Measurements from ENCODE around the gene FAM174A. TPM values are rescaled to one million over a fixed set of nuclear protein-coding genes. Genes with fewer than 3 reads are reported as not detected.

Gene FAM174A
- polyA plus RNA-seq, 1 of the 3 experiments (the other 2 are of a cell fraction), result 22.4 TPM

DNA sequence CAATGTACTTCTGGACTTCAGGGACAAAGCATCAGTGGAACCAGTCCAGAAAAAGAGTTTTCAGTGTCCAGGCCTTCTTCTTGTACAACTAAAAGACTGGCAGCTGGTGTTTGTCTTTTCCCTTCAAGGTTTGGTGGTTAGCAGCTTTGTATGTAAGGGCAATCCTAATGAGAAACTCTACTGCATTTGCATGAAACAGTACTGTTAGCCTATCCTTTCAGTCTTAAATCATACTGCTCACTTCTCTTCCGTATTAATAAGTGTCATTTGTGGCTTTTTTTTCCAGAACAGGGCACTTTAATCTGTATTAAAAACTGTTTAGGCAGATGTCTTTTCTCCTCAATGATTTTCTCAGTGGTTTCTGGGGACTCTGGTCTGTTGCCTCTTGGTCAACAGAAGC, 48.9 kb downstream of the FAM174A start:
- WGBS (ENCODE audit: low lambda C conversion rate), result 73% methylated on average over 1 of the region's 1 CpG
- CTCF ChIA-PET, result no interaction called here
- Histone ChIP-seq H3K9ac (no peak overlapping the region), H3K36me3 (replicated peaks in 1 of 2; ENCODE audit: control insufficient read depth in 1 of 2, insufficient read depth in 2 of 2, low read length in 1 of 2) (peaks cover 0 to 5% of the 10 kb centered on the region in 2 experiments), H3K4me1 (ENCODE audit: control insufficient read depth in 1 of 2, insufficient read depth in 2 of 2, low read depth in 1 of 2, low read length in 1 of 2) (no peaks in the 10 kb centered on the region; a peak in 1 of 4 replicates), H3K27ac (ENCODE audit: low read depth in 2 of 2, low read length in 1 of 2) (no peak overlapping the region), H3K9me3 (no peaks in the 10 kb centered on the region), H3K9me2 (no peaks in the 10 kb centered on the region), H3K4me3 (ENCODE audit: low read depth in 2 of 2, low read length in 1 of 2) (no peak overlapping the region), H3K79me2 (ENCODE audit: insufficient read depth) (no peaks in the 10 kb centered on the region), H3F3A (replicated peaks; ENCODE audit: insufficient read depth) (no peaks in the 10 kb centered on the region), H3K27me3 (ENCODE audit: insufficient read depth) (no peaks in the 10 kb centered on the region), H3K4me2 (no peak overlapping the region), H4K20me1 (ENCODE audit: insufficient read depth) (no peaks in the 10 kb centered on the region), H2AFZ (ENCODE audit: low read depth) (no peak overlapping the region)
- DNase-seq, result no peak
- TF ChIP-seq, protein P1, sequence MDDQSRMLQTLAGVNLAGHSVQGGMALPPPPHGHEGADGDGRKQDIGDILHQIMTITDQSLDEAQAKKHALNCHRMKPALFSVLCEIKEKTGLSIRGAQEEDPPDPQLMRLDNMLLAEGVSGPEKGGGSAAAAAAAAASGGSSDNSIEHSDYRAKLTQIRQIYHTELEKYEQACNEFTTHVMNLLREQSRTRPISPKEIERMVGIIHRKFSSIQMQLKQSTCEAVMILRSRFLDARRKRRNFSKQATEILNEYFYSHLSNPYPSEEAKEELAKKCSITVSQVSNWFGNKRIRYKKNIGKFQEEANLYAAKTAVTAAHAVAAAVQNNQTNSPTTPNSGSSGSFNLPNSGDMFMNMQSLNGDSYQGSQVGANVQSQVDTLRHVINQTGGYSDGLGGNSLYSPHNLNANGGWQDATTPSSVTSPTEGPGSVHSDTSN (IDR thresholded peaks at IDR 0.05), result no peak
- TF ChIP-seq POLR2AphosphoS5 (IDR thresholded peaks at IDR 0.05; ENCODE audit: low read depth, low read length), result no peak
- no peak for TF ChIP-seq TAF1 (IDR thresholded peaks at IDR 0.05; ENCODE audit: borderline replicate concordance, low read depth, low read length)
- no peak for TF ChIP-seq RFX5 (IDR thresholded peaks at IDR 0.05; ENCODE audit: low read length)
- no peak for TF ChIP-seq YY1 (IDR thresholded peaks at IDR 0.05; ENCODE audit: low read depth)
- TF ChIP-seq MEF2A (IDR thresholded peaks at IDR 0.05; ENCODE audit: borderline replicate concordance, low read depth), result no peak
- TF ChIP-seq CHD2 (IDR thresholded peaks at IDR 0.05; ENCODE audit: low read length, partially characterized antibody), result no peak
- TF ChIP-seq TCF12 (IDR thresholded peaks at IDR 0.05), result no peak
- POLR2A ChIA-PET, result no interaction called here

DNA sequence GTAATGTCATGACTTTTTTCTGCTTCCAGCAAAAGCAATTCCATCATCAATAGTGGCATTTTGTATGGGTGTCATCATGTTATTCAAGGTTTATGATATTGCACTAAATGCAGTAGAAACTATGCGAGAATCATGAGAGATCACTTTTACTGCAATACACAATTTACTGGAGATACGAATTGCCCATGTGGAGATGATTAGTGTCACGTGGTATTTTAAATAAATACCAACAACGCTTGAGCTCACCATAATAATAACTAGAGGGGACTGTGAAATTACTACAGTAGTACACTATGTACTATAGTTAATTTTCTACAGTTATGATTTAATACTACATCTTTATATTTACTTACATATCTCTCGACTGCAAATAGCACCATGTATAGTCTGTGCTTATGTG, 49.7 kb downstream of the FAM174A start:
- no peaks in the 10 kb centered on the region for H4K20me1 ChIP-seq (ENCODE audit: insufficient read depth)
- H3K9me3 ChIP-seq, result no peaks in the 10 kb centered on the region
- DNase-seq, result peak; percentile 1
- H3F3A ChIP-seq (replicated peaks; ENCODE audit: insufficient read depth), result no peaks in the 10 kb centered on the region
- H3K27me3 ChIP-seq (ENCODE audit: insufficient read depth), result no peaks in the 10 kb centered on the region
- H3K4me3 ChIP-seq (ENCODE audit: low read depth in 2 of 2, low read length in 1 of 2), result no peak overlapping the region
- POLR2A ChIA-PET, result no interaction called here
- no peak for TF ChIP-seq ELF1 (IDR thresholded peaks at IDR 0.05)
- no peak for TF ChIP-seq RFX5 (IDR thresholded peaks at IDR 0.05; ENCODE audit: low read length)
- TF ChIP-seq TEAD4 (IDR thresholded peaks at IDR 0.05; ENCODE audit: borderline replicate concordance, insufficient read depth), result no peak
- TF ChIP-seq EP300 (IDR thresholded peaks at IDR 0.05; ENCODE audit: borderline replicate concordance in 1 of 2, low read depth in 1 of 2, low read length in 1 of 2), result no peak
- no peak for TF ChIP-seq NRF1 (IDR thresholded peaks at IDR 0.05; ENCODE audit: low read depth, low read length)
- TF ChIP-seq, protein P2, sequence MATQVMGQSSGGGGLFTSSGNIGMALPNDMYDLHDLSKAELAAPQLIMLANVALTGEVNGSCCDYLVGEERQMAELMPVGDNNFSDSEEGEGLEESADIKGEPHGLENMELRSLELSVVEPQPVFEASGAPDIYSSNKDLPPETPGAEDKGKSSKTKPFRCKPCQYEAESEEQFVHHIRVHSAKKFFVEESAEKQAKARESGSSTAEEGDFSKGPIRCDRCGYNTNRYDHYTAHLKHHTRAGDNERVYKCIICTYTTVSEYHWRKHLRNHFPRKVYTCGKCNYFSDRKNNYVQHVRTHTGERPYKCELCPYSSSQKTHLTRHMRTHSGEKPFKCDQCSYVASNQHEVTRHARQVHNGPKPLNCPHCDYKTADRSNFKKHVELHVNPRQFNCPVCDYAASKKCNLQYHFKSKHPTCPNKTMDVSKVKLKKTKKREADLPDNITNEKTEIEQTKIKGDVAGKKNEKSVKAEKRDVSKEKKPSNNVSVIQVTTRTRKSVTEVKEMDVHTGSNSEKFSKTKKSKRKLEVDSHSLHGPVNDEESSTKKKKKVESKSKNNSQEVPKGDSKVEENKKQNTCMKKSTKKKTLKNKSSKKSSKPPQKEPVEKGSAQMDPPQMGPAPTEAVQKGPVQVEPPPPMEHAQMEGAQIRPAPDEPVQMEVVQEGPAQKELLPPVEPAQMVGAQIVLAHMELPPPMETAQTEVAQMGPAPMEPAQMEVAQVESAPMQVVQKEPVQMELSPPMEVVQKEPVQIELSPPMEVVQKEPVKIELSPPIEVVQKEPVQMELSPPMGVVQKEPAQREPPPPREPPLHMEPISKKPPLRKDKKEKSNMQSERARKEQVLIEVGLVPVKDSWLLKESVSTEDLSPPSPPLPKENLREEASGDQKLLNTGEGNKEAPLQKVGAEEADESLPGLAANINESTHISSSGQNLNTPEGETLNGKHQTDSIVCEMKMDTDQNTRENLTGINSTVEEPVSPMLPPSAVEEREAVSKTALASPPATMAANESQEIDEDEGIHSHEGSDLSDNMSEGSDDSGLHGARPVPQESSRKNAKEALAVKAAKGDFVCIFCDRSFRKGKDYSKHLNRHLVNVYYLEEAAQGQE (IDR thresholded peaks at IDR 0.05; ENCODE audit: low read depth, low read length), result no peak
- CTCF ChIA-PET, result no interaction called here
- H3K9me2 ChIP-seq, result no peaks in the 10 kb centered on the region
- no peaks in the 10 kb centered on the region; a peak in 1 of 4 replicates for H3K4me1 ChIP-seq (ENCODE audit: control insufficient read depth in 1 of 2, insufficient read depth in 2 of 2, low read depth in 1 of 2, low read length in 1 of 2)
- no peak overlapping the region for H3K27ac ChIP-seq (ENCODE audit: low read depth in 2 of 2, low read length in 1 of 2)
- no peak overlapping the region for H2AFZ ChIP-seq (ENCODE audit: low read depth)
- no peak overlapping the region for H3K9ac ChIP-seq
- H3K4me2 ChIP-seq, result no peak overlapping the region
- H3K79me2 ChIP-seq (ENCODE audit: insufficient read depth), result no peaks in the 10 kb centered on the region
- 72% methylated on average over 5 of the region's 5 CpGs for whole genome bisulfite sequencing (ENCODE audit: low lambda C conversion rate)
- H3K36me3 ChIP-seq (replicated peaks in 1 of 2; ENCODE audit: control insufficient read depth in 1 of 2, insufficient read depth in 2 of 2, low read length in 1 of 2), result peaks cover 0 to 5% of the 10 kb centered on the region in 2 experiments

Measured in SK-N-SH (cell line).